Stimulated activated naive CD4-positive, alpha-beta T cell treated with Interleukin-2 at 50 U/mL for 16 hours (primary cell): ENCODE data around the gene SEMA6B.
"Not testable (repeated sequence)": the region's sequence is repeated elsewhere in the genome, so short reads cannot be mapped to it uniquely, and the experiment has no call there.

Source experiments
- DNase-seq: peaks from one replicate; lab custom pipeline; 2025; lab: John Stamatoyannopoulos, UW

SEMA6B gene

GRCh38 chr19:4559569-4559968 is at the start of gene SEMA6B:
Gene SEMA6B (minus strand): TSS chr19:4559684. CDS start chr19:4558457, 1,227 bp downstream.
- no peak for DNase-seq

GRCh38 chr19:4606921-4607678 is 47.6 kb upstream of the SEMA6B start:
- DNase-seq, result no peak

GRCh38 chr19:4606181-4606580 is 46.7 kb upstream of the SEMA6B start:
- DNase-seq, result no peak

- DNase-seq, result no peak
Measured at GRCh38 chr19:4604912-4605311, 45.4 kb upstream of the SEMA6B start.

GRCh38 chr19:4602915-4603314 is 43.4 kb upstream of the SEMA6B start:
- no peak for DNase-seq

- no peak for DNase-seq
Measured at GRCh38 chr19:4602173-4602788, 42.8 kb upstream of the SEMA6B start.

- no peak for DNase-seq
Measured at GRCh38 chr19:4600893-4601292, 41.4 kb upstream of the SEMA6B start.

GRCh38 chr19:4600082-4600481 is 40.6 kb upstream of the SEMA6B start:
- DNase-seq, result no peak

GRCh38 chr19:4598712-4599111 is 39.2 kb upstream of the SEMA6B start:
- DNase-seq, result no peak

GRCh38 chr19:4597975-4598671 is 38.6 kb upstream of the SEMA6B start:
- peak; percentile 14 for DNase-seq

- DNase-seq, result no peak
Measured at GRCh38 chr19:4597278-4597974, 37.9 kb upstream of the SEMA6B start.

- DNase-seq, result no peak
Measured at GRCh38 chr19:4596033-4596904, 36.8 kb upstream of the SEMA6B start.

GRCh38 chr19:4595158-4595557 is 35.7 kb upstream of the SEMA6B start:
- DNase-seq, result not testable (repeated sequence)

- DNase-seq, result no peak
Measured at GRCh38 chr19:4594201-4594600, 34.7 kb upstream of the SEMA6B start.

- DNase-seq, result no peak
Measured at GRCh38 chr19:4593409-4593851, 33.9 kb upstream of the SEMA6B start.

- no peak for DNase-seq
Measured at GRCh38 chr19:4592445-4592844, 33.0 kb upstream of the SEMA6B start.

- DNase-seq, result no peak
Measured at GRCh38 chr19:4591320-4591719, 31.8 kb upstream of the SEMA6B start.

- no peak for DNase-seq
Measured at GRCh38 chr19:4590559-4590958, 31.1 kb upstream of the SEMA6B start.

GRCh38 chr19:4589579-4590410 is 30.3 kb upstream of the SEMA6B start:
- no peak for DNase-seq

- no peak for DNase-seq
Measured at GRCh38 chr19:4588291-4588761, 28.8 kb upstream of the SEMA6B start.
